Mesothelial cell of epicardium (in vitro differentiated cells): ENCODE data around the gene CAMTA1. TPM values are rescaled to one million over a fixed set of nuclear protein-coding genes. Genes with fewer than 3 reads are reported as not detected.

Experiments used
- DNase-seq, 2 experiments: peaks; one replicate each; pipeline ENCODE4 v3.0.0; 2021; ENCODE audit warnings: low spot score in 2 of 2; ENCODE audit not compliant: unreplicated experiment in 2 of 2
- H3K27ac Mint-ChIP-seq: 2 replicates; pipeline ENCODE4 v1.8.0; 2021; ENCODE audit warnings: mixed read lengths
- H3K27me3 Mint-ChIP-seq: 2 replicates; pipeline ENCODE4 v1.8.0; 2021; ENCODE audit warnings: low read depth, mixed read lengths
- H3K36me3 Mint-ChIP-seq: 2 replicates; pipeline ENCODE4 v1.8.0; 2021; ENCODE audit warnings: mixed read lengths
- H3K4me1 Mint-ChIP-seq: 2 replicates; pipeline ENCODE4 v1.8.0; 2021; ENCODE audit warnings: mixed read lengths
- H3K4me3 Mint-ChIP-seq: 2 replicates; pipeline ENCODE4 v1.8.0; 2021; ENCODE audit warnings: mild to moderate bottlenecking, moderate library complexity, mixed read lengths
- H3K9me3 Mint-ChIP-seq: 2 replicates; pipeline ENCODE4 v1.8.0; 2021; ENCODE audit warnings: mixed read lengths
- total RNA-seq: library from RNA; stranded (reverse); gene quantifications from 3 replicates; pipeline ENCODE4 v1.2.1, GENCODE V29; 2021
- TF ChIP-seq, protein P1 (sequence below): fragments of 200-600 bp; sonication (generic); IDR thresholded peaks from one replicate; pipeline ENCODE4 v1.5.0; 2021; ENCODE audit warnings: antibody characterized with exemption; ENCODE audit not compliant: unreplicated experiment

CAMTA1 gene
- total RNA-seq, 1 donor from 2014 or later: 70.4 TPM

DNA sequence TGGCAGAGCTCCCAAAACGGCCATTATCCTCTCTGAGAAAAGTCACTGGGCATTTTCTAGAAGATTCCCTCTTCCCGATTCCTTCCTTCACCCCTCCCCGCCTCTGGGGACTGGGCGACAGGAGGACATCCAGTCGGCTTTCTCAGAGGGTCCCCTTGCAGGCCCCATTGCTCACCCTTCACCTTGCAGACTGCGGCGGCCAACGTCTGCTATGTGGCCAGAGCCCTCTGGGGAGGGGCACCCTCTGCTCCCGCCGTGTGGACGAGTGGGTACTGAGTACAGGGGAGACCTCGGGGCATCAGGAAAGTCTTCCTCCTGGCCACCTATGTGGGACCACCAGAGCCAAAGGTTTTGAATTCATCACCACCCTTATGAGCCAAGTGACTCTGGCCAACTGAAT lies 692.3 kb downstream of the CAMTA1 start:
- TF ChIP-seq, protein P1, sequence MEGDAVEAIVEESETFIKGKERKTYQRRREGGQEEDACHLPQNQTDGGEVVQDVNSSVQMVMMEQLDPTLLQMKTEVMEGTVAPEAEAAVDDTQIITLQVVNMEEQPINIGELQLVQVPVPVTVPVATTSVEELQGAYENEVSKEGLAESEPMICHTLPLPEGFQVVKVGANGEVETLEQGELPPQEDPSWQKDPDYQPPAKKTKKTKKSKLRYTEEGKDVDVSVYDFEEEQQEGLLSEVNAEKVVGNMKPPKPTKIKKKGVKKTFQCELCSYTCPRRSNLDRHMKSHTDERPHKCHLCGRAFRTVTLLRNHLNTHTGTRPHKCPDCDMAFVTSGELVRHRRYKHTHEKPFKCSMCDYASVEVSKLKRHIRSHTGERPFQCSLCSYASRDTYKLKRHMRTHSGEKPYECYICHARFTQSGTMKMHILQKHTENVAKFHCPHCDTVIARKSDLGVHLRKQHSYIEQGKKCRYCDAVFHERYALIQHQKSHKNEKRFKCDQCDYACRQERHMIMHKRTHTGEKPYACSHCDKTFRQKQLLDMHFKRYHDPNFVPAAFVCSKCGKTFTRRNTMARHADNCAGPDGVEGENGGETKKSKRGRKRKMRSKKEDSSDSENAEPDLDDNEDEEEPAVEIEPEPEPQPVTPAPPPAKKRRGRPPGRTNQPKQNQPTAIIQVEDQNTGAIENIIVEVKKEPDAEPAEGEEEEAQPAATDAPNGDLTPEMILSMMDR: no peak
- H3K27me3 Mint-ChIP-seq: no peaks in the 10 kb centered on the region
- no peak overlapping the region for H3K27ac Mint-ChIP-seq
- peaks cover 18% of the 10 kb centered on the region for H3K4me1 Mint-ChIP-seq
- no peaks in the 10 kb centered on the region for H3K9me3 Mint-ChIP-seq
- H3K36me3 Mint-ChIP-seq: no peaks in the 10 kb centered on the region
- DNase-seq: no peak
- H3K4me3 Mint-ChIP-seq: no peak overlapping the region

DNA sequence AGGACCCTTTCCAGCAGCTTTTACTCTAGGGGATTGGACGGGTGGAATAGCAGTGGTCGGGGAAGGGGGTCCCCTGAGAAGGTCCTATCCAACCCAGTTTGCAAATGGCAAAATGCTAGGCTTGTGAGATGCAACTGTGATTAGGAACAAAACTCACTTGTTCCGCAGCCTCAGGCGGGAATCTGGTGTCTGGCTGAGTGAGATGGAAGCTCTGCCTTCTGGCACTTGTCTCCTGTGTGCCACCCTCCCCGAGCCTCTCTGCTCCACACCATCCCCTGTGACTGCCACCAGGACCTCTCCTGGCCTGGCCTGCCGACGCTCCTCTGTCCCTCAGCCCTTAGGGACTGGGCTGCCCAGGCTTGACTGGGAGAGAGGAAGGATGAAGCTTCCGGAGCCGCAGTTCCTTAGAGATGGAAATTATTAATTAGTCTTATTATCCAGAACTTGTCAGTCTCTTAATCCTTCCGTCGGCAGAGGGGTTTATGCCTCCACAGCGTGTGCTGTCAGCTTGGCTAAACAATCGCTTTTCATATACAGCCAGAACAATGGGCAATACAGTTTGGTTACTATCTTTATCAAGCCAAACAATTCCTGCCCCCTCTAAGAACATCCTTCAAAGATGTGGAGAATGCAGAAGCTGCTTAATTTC lies 693.0 kb downstream of the CAMTA1 start:
- Mint-ChIP-seq H3K4me3 (no peak overlapping the region), H3K27me3 (no peaks in the 10 kb centered on the region), H3K27ac (peak overlapping the region; percentile 75), H3K9me3 (no peaks in the 10 kb centered on the region), H3K36me3 (no peaks in the 10 kb centered on the region), H3K4me1 (peaks cover 22% of the 10 kb centered on the region)
- no peak for DNase-seq
- TF ChIP-seq, protein P1: no peak

DNA sequence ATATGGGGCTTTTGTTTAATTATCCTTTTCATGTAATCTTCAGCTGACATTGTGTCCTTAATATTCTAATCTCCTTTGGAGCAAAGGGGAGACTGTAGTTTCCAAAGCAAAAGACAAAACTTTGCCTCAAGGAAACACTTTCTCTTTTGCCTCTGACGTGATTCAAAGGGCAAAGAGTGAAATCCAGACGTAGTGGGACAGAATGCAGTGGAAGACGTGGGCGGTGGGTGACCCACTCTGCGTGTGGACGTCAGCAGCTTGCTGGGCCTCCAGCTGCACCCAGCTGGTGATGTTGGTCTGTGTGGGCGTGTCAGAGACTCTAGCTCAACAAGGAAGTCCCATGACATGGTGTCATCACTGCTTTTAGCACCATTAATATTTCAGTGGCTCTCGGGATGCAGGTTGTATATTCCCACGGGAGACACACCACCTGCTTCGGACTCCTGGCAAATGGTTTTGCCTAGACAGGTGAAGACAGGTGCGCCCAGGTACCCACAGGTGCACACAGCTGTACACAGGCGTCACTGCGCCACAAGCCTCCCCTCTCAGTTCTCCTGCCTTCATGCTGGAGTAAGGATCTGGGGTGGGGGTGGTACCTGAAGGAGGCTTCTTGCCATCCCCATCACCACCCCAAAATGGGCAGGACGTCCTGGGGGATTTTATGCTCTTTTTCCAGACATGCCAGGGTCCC lies 693.7 kb downstream of the CAMTA1 start:
- no peaks in the 10 kb centered on the region for H3K36me3 Mint-ChIP-seq
- H3K4me3 Mint-ChIP-seq: no peak overlapping the region
- H3K9me3 Mint-ChIP-seq: no peaks in the 10 kb centered on the region
- H3K4me1 Mint-ChIP-seq: peaks cover 23% of the 10 kb centered on the region
- no peaks in the 10 kb centered on the region for H3K27me3 Mint-ChIP-seq
- no peak overlapping the region for H3K27ac Mint-ChIP-seq
- no peak for DNase-seq
- TF ChIP-seq, protein P1: no peak

DNA sequence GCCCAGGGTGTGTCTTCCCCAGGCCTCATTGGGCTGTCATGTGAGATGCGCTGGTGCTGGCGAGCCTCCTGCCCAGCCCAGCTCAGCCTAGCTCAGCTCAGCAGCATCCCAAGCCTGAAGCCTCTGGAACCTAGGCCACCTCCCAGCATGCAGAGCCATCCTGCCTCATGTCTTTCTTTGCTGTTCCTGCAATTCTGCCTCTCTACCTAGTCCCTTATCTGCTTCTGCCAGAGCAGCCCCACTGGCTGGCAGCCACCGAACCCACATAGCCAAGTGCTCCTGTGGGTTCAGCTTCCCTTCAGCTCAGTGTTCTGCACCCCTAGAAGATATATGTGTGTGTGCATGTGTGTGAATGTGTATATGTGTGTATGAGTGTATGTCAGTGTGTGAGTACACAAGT lies 694.3 kb downstream of the CAMTA1 start:
- no peak overlapping the region for H3K4me3 Mint-ChIP-seq
- no peaks in the 10 kb centered on the region for H3K27me3 Mint-ChIP-seq
- H3K36me3 Mint-ChIP-seq: no peaks in the 10 kb centered on the region
- no peak overlapping the region for H3K27ac Mint-ChIP-seq
- TF ChIP-seq, protein P1: no peak
- no peaks in the 10 kb centered on the region for H3K9me3 Mint-ChIP-seq
- peaks cover 23% of the 10 kb centered on the region for H3K4me1 Mint-ChIP-seq
- no peak for DNase-seq

DNA sequence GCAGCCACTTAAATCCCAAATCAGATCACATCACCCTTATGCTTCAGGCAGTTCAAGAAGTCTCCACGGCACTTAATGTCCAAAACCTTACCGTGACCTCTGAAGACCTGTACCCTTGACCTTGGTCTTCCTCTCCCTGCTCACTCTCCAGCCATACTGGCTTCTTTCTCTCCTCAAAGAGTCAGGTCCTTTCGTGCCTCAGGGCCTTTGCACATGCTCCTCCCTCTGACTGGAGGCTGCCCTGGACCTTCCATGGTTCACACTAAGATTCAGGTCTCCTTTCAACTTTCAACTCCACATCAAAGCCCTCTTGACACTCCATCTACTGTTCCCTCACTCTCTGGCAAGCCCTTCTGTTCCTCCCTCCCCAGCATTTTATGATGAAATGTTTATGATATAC lies 695.9 kb downstream of the CAMTA1 start:
- Mint-ChIP-seq H3K4me1 (peaks cover 20% of the 10 kb centered on the region), H3K27me3 (no peaks in the 10 kb centered on the region), H3K9me3 (no peaks in the 10 kb centered on the region), H3K4me3 (no peak overlapping the region), H3K27ac (no peak overlapping the region), H3K36me3 (no peaks in the 10 kb centered on the region)
- TF ChIP-seq, protein P1: no peak
- DNase-seq: no peak
